ENCODE results near the gene ZDHHC11B.
"Not testable (repeated sequence)": the region's sequence is repeated elsewhere in the genome, so short reads cannot be mapped to it uniquely, and the experiment has no call there.

ZDHHC11B gene

DNA sequence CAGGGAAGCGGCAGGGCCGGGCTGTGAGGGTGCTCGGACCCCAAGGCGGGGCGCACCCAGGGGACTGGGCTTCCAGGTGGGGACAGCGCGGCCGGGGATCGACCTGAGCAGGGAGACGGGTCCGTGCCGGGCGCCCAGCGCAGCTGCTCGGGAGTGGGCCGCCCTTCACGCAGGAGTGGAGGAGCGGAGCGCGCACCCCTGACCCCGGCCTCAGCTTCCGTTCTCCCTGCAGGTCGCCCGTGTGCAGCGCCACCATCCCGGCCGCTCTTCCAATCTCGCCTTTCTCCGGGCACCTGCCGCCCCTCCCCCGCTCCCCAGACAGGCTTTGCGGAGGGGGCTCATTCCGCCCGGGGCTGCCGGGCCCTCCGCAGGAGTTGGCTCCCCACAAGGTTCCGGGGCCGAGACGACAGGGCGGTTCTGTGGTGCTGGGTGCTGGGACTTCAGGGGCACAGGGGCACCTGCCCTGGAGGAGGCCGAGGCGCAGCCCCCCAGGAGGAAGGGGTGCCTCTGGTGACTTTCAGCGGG, 714 bp upstream of the ZDHHC11B start:
- not testable (repeated sequence) for DNase-seq

GRCh38 chr5:783881-784427, 575 bp downstream of the ZDHHC11B start:
- peak in 9 of 56 donors; percentile 38 to 65 (median 54) for DNase-seq

DNA sequence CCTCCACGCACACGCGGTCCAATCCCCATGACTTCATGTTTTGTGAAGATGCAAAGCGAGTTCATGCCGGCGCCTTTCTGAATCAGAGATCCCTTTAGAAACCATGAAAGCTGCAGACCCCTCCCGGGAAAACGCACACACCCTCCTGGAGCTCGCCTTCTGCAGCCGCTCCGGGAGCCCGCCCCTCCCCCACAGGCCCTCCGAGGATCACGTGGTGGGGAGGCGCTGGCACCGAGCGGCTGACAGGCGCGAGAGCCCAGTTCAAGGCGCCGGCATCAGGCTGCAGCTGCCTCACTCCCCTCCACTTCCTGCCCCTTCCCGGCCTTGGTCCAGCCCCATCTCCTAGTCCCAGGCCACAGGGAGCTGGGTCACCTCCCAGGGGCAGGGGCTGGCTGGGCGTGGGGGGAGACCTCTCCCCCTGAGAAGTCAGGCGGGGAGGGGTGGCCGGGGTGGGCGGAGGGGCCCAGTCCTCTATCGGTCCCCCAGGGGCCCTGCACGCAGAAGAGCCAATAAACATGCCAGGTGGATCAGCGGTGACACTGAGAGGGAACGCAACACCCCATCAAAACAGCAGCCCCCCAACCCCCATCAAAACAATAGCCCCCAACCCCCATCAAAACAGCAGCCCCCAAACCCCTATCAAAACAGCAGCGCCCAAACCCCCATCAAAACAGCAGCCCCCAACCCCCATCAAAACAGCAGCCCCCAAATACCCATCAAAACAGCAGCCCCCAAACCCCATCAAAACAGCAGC, 1.3 kb downstream of the ZDHHC11B start:
- DNase-seq: not testable (repeated sequence)

DNA sequence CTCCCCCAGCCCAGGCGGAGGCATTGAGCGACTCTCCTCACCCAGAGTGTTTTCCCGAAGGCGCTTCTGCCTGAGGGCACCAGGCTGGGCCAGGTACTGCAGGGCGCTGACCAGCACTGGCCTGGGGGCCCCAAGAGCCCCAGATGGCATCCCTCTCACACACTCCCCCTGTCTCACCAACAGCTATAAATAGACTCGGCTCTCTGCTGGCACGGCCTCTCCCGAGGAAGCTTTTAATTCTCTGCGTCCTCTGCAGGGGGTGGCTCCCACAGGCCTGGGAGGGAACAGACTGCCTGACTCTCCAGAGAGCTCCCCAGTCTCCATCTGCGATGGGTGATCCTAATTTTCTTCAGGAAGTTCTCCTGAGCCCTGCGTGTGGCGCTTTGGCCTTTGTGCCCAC, 2.2 kb downstream of the ZDHHC11B start:
- not testable (repeated sequence) for DNase-seq

- not testable (repeated sequence) for DNase-seq
Measured at GRCh38 chr5:780571-780970, 4.0 kb downstream of the ZDHHC11B start.

- DNase-seq: not testable (repeated sequence)
Measured at GRCh38 chr5:778967-779366, 5.6 kb downstream of the ZDHHC11B start.

- not testable (repeated sequence) for DNase-seq
Measured at GRCh38 chr5:778421-778820, 6.1 kb downstream of the ZDHHC11B start.

DNA sequence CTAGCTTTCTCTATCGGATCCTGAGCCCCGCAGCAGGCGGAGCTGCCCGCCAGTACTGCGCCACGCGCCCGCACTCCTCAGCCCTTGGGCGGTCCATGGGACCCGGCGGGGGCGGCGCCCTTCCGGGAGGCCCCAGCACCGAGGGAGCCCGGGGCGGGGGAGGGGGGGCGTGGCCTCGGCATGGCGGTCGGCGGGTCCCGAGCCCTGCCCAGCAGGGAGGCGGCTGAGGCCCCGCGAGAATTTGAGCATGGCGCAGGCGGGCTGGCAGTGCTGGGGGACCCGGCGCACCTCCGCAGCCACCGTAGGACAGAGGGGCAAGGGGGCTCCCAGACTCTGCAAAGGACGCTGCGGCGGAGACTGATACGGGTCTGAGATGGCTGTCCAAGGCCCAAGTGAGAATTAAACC, 6.8 kb downstream of the ZDHHC11B start:
- no peak for DNase-seq

GRCh38 chr5:776862-777711, 7.4 kb downstream of the ZDHHC11B start:
- DNase-seq: no peak

DNA sequence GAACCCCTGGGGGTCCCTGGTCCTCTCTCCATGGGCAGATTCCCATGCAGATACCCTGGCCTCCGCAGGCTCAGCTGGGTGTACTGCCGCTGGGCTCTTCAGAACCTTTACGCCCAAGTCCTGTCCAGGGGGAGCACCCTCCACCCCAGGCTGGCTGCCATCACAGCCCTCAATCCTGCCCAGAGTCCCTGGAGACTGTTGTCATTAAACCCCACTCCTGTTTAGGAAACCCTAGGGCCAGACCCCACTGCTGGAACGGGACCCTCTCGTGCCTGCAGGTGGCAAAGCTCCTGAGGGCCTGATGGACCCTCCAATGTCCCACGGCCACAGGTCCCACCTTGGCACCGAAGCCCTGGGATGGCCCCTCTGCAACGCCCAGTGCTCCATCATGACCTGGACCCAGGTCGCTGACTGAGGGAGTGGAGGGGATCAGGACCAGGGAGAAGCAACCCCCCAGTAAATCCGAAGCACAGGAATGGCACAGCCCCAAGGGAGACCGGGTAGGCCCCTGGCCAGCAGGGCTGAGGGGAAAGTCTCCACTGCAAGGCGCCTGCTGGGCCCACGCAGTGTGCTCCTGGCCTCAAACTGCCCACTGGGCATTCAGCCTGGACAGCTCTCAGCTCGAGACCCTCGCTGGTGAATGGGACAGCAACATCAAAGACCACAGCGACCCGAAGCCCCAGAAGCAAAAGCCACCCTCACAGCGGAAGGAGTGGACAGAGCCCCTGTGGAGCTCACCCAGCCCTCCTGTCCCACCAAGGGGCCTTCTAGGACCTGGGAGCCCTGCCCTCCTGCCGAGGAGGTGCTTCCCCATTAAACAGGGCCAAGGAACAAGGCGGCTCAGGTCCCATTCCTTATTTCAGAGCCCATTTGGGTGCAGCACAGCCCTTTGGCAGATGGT, 8.3 kb downstream of the ZDHHC11B start:
- DNase-seq: no peak

GRCh38 chr5:775595-775960, 9.0 kb downstream of the ZDHHC11B start:
- DNase-seq: not testable (repeated sequence)

DNA sequence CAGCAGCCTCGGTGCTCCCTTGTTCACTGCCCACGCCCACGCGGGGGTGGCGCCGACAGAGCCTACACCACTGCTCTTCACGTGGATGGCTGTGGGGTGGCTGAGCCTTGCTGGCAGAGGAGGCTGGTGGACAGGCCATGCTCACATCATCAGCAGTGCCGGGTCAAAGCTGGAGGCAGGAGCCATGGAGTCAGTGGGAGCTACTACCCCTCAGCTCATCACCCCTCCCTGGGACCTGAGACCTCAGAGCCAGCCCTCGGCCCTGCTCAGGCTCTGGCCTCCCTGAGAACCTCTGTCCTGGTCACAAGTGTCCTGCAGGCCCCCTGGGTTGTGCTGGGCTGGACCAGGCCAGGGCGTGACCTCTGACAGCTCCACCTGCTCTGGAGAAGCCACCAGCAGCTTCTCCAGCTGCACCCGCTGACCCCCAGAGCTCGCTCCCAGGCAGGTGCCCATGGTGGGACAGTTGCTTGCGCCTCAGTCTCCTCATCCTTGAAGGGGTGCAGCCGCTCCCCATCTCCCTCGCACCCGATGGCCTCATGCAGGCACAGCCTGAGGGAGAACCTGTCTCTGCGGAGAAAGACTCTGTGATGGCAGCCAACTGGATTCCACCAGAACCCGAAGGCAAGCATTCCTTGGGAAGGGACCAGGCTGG, 9.5 kb downstream of the ZDHHC11B start:
- DNase-seq: peak in 1 of 56 donors; percentile 40

DNA sequence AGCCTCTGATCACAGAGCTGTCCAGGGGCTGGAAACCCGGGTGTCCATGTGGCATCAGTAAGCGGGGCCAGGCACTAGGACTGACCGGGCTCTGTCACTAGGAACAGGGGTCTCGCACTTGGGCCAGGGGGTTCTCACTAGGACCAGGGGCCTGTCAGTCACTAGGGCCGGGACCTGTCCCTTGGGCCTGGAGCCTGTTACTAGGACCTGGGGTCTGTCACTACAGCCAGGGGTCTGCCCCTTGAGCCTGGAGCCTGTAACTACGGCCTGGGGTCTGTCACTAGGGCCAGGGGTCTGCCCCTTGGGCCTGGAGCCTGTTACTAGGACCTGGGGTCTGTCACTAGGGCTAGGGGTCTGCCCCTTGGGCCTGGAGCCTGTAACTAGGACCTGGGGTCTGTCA, 10.2 kb downstream of the ZDHHC11B start:
- DNase-seq: not testable (repeated sequence)

DNA sequence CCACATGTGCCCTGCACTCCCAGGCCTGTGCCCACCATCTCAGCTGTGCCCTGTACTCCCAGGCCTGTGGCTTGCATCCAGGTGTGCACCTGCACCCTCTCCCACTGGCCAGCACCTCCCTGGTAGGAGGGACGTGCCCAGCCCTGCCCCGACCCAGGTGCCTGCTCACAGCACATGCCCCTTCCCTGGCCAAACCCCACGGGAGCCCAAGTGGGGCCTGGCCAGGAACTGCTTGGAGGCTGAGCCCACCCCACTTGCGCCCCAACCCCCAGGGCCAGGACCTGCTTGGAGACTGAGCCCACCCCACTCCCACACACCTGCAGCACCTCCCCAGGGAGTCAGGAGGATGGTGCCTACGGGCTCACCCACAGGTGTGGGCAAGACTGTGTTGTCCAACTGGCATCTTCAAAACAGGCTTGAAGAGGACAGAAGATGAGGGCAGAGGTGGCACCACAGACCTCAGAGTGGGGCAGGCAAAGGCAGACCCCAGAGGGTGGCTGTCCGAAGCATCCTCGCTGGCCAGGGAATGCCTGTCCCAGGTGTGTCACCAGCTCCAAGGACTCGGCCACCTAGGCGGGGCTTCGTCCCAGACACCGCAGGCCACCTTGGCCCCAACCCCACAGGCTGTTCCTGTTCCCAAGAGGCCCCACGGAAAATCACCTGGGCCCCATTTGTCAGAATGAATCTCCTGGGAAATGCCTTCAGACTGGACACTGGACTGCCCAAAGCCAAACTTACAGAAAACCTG, 10.8 kb downstream of the ZDHHC11B start:
- DNase-seq: no peak

GRCh38 chr5:772931-773330, 11.6 kb downstream of the ZDHHC11B start:
- peak in 1 of 56 donors; percentile 34 for DNase-seq

GRCh38 chr5:772547-772890, 12.0 kb downstream of the ZDHHC11B start:
- not testable (repeated sequence) for DNase-seq

DNA sequence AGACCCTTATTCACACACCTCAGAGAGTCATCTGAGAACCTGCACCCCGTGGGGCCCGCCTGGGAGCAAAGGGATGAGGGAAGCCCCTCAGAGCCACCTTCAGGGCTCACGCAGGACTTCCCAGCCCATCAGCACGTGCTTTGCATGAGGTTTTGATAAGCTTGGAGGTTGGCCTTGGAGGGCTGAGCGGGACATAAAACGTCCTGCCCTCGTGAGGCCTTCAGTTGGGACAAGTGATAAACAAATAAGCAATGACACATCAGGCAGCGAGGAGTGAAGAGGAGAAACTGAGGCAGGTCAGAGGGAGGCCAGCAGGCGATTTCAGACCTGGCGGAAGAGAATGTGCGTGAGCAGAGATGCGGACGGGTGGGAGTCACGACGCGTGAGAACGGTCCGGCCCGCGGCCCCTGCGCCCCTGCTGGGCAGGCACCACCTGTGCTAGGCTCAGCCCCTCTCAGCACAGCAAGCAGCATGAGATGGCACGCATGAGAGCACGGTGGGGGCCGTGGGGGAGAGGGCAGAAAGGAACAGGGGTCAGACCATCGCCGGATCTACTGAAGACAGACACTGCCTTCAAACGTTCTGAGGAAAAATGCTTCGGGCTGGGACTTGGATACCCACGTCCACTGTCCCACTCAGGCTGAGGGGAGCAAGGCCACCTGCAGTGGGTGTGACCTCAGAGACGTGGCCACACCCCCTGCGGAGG, 12.5 kb downstream of the ZDHHC11B start:
- DNase-seq: not testable (repeated sequence)

GRCh38 chr5:771087-771781, 13.3 kb downstream of the ZDHHC11B start:
- DNase-seq: not testable (repeated sequence)
